ENCODE data around the gene PCYT1A.
A peak's percentile ranks its signal among the peaks of the same experiment; 100 is the strongest.

PCYT1A gene

DNA sequence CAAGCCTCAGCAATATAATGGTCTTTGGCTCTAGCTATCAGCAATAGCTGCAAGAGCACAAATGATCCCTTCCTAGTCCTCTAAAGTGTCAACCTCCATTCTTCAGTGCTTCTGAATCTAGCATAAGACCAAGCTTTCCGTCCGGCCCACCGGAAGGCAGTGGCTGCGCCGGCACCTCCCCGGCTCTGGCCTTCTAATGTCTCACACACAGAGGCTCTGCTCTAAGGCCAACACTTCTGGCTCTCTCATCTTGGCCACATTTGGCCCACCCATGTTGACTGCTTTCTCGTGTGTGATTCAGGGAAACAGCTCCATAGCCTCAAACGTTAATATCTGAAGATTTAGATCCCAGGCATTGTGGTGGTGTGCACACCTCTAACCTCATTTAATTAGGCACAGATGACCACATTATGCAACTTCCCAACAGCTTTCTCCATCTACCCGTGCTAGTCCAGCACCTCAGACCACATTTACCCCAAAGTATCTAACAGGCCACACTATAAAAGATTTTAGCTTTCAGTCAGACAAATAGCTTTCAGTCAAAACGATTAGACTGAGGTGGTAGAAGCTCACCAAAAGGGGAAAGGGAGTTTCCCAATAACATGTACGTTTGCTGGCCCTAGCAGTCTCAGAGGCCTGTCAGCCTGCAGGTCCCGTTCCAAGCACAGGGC lies 51.9 kb downstream of the PCYT1A start:
- no peak for DNase-seq

DNA sequence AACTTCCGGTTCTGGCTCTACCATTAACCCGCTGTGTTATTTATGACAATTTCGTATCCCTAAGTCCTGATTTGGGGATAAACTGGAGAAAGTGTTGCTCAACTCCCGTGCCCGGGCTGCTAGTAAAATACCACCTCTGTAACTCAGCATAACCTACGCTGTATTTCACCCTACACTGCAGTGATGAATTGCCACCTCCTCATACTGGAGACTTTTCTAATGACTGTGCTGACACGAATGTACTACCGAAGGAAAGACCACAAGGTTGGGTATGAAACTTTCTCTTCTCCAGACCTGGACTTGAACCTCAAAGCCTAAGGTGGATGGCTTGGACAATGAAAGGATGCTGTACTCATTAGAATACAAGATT lies 54.7 kb downstream of the PCYT1A start:
- DNase-seq, result no peak

DNA sequence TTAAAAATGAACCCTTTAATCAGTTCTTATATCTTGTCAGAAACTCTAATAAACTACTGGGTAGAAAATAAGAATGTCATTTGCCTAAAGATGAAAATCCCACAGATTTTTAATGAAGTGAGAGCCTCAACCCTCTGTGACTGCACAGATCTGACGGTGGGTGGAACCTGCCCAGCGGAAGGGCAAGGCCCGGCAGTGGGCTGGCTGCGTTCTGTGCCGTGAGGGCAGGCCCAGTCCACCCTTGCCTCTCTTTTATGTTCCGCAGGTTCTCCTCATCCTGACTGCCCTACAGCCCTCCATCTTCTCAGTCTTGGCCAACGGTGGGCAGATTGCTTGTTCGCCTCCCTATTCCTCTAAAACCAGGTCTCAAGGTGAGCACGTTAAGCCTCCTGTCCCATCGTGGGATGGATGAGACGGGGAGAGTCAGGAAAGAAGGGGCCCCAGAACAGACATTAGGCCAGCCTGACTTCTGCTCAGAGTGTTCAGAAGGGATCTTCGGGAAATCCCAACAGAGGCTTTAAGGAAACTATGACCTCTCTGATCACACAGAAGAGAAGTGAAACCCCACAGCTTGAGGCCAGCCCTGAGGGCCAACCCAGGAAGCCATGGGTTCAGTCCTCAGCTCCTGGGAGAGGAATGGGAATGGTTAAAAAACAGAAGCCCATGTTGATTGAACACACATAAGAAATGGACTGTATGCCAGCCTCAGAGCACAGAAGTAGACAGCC lies 55.2 kb downstream of the PCYT1A start:
- no peak for DNase-seq

DNA sequence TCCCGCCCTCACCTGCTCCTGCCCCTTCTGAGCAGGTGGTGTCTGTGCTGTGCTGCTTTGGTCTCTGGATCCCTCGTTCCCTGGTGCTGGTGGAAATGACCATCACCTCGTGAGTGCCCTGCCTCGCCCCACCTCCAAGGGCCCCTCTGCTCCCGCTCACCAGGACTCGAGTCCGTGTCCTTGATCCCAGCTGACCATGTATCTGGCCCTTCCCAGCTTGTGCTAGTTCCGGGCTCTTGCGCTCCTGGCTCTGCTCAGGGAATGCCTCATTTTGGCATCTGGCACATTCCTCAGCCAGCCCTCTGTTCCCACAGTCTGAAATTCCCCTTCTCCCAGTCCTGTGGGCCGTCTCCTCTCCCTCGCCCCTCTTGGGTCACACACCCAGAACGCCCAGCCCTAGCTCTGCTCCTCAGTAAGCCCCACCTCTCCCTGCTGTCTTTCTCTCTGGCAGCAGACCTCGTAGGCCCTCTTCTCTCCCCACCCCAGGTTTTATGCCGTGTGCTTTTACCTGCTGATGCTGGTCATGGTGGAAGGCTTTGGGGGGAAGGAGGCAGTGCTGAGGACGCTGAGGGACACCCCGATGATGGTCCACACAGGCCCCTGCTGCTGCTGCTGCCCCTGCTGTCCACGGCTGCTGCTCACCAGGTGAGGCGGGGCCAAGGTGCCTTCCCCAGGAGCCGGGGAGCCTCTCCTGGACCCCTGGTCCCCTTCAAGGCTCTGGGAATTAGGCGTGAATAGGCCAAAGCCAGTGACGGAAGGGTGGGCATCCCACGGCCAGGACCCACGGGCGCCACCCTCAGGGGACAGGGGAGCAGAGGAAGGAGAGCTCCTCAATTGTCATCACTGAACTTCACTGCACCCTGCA lies 59.7 kb downstream of the PCYT1A start:
- no peak for DNase-seq

DNA sequence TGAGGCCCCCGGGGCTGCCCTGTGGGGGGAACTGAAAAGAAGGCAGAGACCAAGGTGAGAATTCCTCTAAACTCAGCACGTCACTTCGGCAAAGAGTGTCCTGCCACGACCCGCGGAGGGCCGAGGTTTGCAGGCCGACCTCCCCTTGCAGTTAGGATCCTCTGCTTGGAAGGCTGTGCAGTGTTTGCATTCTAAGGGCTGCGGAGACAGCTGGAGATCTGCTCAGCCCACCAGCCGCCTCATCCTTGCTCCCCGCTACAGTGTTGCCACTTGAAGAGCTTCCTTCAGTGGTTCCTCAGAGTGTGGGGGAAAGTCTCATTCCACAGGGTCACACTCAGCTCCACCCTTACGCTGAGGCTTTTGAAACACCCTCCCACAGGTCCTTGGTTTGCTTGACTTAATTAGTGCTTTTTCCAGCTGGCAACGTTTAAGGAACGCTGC lies 60.4 kb downstream of the PCYT1A start:
- no peak for DNase-seq

DNA sequence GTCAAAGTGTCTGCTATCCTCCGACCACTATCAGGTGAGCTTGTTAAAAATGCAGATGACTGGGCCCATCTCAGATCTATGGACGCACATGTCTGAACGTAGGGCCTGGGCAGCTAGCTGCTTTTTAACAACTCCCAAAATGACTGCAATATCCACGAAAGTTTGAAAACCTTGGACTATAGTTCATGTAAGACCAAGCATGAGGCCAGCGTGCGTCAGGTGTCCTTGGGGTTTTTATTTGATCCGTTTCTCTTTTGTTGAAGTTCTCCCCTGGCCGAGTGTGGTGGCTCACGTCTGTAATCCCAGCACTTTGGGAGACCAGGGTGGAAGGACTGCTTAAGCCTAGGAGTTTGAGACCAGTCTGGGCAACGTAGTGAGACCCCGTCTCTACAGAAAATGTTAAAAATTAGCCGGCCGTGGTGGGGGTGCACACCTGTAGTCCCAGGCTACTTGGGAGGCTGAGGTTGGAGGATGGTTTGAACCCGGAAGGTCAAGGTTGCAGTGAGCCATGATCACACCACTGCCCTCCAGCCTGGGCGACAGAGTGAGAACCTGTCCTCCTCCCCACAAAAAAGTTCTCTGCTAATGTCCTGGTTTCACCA lies 61.7 kb downstream of the PCYT1A start:
- DNase-seq, result no peak

DNA sequence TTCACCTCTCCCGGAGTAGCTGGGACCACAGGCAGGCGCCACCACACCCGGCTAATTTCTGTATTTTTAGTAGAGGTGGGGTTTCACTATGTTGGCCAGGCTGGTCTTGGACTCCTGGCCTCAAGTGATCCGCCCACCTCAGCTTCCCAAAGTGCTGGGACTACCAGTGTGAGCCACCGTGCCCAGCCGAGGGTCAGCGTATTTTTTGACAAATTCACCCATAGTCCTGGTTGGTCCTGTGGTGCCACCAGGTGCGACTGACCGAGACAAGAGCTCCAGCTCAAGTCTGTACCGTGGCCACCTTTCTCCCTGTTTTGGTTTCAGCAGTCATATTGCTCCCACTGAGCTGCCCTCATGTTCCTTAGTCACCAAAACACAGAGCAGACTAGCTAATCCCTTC lies 62.4 kb downstream of the PCYT1A start:
- no peak for DNase-seq

DNA sequence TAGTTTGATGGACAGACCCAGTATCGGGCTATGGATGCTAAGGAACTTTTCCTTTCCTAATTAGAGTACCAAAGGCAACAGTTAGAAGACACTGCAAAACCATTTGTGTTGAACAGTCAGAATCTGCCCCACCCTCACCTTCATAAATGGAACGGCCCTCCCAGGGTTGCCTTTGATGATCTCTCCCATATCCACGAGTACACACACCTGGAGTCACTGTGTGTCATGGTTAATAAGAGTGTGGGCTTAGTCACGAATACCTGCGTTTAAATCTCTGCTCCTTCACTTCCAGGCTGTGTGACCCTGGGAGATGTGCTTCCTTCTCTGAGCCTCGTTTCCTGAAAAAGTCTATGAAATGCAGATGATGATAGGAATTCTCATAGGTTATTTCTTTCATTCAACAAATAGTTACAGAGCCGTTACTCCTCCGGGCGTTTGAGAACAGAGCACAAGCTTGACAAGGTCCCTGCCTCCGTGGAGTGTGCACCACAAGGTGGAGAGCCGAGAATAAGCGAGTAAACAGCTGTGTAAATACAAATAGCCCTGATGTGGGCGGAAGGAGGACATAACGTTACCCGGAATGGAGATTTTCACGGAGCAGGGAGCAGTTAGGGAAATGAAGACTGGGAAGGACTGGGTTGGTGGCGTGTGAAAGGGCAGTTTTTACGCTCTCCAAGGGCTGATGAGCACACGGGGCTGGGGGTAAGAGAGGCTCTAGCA lies 64.5 kb downstream of the PCYT1A start:
- no peak for DNase-seq

DNA sequence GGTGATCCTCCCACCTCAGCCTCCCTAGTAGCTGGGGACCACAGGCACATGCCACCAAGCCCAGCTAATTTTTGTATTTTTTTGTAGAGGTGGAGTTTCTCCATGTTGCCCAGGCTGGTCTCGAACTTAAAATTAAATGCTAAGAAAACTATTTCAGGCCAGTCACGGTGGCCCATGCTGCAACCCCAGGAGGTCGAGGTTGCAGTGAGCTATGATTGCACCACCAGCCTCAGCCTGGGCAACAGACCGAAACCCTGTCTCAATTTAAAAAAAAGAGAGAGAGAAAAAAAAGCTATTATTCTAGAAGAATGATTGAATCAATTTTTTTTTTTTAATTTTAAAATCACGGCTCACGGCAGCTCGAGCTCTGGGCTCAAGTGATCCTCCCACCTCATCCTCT lies 66.5 kb downstream of the PCYT1A start:
- no peak for DNase-seq

DNA sequence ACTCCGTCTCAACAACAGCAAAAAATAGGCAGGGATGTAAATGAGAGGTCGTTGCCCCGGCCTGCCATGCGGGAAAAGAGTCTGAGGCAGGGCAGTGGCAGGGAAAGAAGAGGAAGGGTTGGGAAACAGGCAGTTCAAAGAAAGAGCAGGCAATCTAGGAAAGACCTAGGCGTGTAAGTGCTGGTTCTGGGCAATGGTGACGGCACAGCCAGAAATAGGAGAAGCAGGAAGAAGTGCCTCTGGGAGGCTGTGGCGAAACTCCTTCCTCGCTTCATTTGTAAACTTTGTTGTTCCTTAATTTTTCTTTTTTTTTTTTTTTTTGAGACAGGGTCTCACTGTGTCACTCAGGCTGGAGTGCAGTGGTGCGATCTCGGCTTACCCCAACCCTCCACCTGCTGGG lies 66.9 kb downstream of the PCYT1A start:
- DNase-seq, result no peak

DNA sequence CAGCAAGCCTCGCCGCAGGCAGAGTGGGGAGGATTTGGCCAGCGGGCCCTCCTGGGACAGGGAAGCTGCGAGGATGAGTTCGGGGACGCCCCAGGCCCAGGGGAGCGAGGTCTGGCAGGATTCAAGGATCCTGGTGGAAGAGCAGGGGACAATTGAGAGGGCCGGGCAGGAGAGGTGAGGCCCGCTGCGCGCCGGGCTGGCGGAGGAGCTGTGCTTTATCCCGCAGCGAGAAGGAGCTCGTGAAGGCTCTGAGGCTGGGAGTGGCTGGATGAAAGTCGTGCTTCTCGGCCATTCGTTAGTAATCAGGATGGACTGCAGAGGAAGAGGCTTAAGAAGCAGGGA lies 67.6 kb downstream of the PCYT1A start:
- DNase-seq, result no peak

DNA sequence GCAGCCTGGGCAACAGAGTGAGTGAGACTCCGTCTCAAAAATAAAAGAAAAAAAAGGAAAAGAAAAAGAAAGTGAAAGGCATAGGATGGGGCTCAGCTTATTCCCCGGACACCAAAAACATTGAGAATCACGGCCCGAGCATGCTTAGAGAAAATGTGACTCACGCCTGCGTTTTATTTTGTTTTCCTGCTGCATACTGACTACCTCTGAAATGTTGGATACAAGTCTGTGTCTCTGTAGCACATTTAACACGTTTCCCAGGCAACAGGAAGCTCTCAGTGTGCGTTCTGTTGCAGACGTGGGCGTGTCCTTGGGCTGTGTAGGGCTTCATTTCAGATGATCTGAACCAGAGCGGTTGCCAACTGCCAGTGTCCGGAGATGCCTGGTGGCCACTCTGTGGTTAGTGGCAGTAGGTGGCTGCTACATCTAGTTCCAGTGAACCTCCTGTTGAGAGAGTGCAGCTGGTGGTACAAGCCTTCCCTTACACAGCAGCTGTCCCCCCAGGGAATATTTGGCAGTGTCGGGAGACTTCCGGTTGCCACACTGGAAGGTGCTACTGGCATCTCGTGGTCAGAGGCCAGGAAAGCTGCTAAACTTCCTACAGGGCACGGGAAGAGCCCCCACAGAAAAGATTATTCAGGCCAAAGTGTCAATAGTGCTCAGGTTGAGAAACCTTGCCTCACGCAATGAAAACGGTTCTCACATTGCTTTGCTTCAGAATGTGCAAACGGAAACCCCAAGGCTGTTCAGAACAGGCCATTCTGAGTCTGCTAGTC lies 68.1 kb downstream of the PCYT1A start:
- peak; percentile 43 for DNase-seq

DNA sequence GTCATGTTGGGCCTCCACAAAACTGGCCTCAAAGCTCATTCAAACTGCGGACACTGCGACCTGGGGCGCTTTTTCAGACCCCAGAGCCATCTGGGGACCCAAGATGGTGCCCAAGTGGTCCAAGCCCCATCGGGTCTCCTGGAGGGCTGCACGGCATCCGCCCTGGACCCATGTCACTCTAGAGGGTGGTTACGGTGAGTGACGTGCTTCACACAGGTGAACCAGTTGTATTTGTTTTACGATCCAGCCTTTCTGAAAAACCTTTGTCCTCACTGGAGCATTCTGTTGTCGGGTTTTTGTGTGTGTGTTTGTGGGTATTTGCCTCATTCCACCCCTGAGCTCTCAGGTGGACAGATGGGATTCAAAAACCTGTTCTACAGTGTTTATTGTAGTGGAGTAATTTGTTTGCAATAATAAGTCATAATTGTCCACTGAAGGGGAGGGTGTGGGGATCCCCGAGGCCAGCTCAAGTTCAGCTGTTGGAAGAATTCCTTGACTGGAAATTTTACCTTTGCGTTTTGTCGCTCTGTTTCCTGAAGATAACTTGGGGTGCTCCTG lies 69.3 kb downstream of the PCYT1A start:
- no peak for DNase-seq

DNA sequence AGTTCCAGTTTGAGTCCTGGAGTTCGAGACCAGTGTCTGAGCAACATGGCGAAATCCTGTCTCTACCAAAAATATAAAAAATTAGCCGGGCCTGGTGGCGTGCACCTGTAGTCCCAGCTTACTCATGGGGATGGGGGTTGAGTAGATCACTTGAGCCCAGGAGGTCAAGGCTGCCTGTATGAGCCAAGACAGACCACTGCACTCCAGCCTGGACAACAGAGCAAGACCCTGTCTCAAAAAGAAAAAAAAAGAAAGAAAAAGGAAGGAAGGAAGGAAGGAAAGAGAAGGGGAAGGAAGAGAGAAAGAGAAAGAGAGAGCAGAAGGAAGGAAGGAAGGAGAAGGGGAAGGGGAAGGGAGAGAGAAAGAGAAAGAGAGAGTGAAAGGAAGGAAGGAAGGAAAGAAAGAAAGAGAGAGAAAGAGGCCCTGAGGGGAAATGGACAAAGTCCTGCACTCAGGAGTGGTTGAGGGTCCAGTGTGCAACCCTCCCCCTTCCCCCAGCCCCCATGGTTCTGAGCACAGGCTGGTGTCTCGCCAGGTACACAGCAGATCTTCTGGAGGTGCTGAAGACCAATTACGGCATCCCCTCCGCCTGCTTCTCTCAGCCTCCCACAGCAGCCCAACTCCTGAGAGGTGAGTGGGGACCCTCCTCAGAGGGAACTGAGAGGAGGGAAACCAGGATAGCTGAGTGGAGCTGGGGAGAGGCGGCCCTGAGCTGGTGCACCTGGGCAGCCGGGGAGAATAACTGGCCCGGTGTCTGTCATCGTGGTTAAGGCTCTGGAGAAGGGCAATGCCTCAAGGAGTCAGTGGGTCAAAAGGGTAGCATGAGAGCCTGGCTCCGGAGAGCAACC lies 70.0 kb downstream of the PCYT1A start:
- DNase-seq, result no peak

DNA sequence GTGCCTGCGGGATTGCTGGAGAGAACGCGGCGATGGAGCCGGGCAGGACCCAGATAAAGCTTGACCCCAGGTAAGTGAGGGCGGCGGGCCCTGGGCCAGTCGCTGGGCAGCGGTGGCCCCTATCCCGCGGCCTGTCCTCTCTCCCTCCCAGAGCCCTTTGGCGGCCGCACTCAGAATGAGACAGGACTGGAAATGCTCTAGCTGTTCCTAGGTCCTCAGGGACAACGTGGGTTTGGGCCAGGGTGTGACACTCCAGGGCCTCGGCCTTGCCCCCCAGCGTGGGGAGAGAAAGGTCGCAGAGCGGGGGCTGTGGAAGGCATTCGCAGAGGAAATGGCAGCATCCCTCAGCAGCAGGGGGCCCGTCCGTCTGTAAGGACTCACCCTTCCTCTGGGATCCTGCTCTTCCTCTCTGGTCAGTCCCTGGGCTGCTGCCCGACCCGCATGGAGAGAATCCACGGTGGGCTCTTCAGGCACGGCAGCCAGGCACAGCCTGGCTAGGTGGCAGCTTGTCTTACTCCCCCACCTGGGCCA lies 70.8 kb downstream of the PCYT1A start:
- DNase-seq, result no peak

DNA sequence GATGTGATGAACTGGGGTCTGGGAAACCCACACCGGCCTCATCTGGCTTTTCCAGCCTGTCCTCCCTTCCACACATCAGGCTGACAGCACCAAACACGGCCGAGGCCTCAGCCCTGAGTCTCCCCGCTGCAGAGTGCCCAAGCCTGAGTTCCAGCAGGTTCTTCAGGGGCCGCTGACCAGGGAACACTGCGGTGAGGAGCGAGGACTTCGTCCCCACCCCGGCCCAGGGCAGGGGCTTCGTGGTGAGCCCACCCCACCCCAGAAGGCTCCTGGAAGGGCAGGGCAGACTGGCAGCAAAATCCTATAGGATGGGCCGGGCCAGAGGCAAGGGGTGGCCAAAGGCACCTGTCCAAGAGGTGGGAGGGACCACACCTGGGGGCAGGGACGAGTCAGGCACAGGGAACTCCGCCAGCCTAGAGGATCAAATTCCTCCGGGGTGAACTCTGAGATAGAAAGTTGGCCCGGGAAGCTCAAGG lies 71.4 kb downstream of the PCYT1A start, which contains the start of gene SLC51A:
Gene SLC51A, plus strand, starts transcription at position 446 of the 476 bp plus-strand sequence. CDS start 179 bp downstream, outside the sequence.
- no peak for DNase-seq

DNA sequence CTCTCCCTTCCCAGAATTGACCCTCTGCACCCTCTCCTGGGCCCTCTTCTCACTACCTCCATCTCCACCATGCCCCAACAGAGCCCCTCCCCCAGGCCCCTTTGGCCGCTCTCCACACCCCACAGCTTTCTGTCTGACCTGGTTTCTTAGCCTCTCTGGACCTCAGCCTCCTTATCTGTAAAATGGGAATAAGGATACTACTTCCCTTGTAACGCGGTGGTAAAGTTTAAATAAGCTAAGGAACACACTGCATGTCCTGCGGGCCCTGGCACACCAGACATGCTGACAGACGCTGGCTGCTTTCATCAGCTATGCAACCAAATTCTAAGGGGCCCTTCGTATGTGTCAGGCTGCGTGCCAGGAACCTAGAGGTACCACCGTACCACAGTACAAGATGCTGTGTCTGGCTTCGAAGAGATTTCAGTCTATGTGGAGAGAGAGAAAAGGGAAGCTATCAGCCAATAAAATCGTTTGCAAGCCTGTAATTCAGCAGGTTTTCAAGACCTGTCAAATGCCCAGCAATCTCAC lies 72.0 kb downstream of the PCYT1A start:
- no peak for DNase-seq

DNA sequence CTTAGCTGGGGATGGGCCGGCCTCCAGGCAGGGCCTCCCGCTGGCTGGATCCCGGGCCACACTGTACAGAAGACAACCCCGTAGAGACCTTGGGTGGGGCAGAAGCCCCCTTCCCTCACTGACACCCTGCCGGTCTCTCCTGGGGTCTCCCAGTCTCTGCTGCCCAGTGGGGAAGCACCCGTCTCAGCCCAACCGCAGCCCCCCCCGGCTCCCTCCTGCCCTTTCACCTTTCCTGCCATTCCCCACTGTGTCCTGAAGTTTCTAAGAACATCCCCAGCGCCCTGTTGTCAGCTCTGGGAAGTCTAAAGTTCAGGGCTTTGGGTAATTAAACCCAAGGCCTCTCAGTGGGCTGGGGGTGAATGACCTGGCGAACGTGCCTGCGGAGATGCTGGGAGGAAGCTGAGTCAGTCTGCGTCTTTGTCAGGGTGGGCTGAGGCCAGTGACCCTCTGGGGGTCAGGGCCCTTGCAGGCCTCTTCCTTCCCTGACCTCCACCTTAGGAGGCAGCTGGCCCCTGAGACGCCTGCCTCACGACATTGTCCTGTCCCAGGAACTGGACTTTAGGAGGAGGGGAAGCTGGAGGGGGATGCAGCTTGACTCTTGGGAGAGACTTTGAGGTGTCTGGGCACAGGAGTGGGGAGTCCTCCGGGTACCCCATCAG lies 72.6 kb downstream of the PCYT1A start:
- no peak for DNase-seq
